ENCODE data around the gene ULK4.
"Not testable (repeated sequence)": the region's sequence is repeated elsewhere in the genome, so short reads cannot be mapped to it uniquely, and the experiment has no call there.

ULK4 gene

GRCh38 chr3:41860489-41860888 is 101.4 kb downstream of the ULK4 start:
- H3K9me3 ChIP-seq (ENCODE audit: control insufficient read depth, low read depth, low read length); H3K4me1 ChIP-seq (ENCODE audit: control insufficient read depth, low read depth, low read length); H3K9ac ChIP-seq (ENCODE audit: low read length); H3K27me3 ChIP-seq (ENCODE audit: control insufficient read depth, insufficient read depth, low read length); H3K27ac ChIP-seq (ENCODE audit: low read length); H3K36me3 ChIP-seq (ENCODE audit: control insufficient read depth, low read depth, low read length); H3K4me3 ChIP-seq (ENCODE audit: low read length): not testable (repeated sequence)

DNA sequence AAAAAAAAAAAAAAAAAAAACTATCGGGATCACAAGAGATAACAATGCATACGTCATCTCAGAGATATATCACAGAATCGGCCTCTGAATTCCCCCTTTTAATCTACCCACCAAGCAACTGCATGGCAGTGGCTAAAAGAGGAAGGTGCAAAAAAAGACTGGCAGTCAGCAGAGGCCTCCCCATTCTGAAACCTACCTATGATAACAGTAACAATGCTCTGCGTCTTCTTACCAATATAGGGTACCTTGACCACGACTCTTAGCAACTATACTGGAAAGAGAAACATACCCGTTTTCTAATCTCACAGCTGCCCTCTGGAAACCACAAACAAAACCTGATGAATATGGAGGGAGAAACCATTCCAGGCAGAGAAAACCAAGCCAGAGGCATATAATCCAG is 106.9 kb downstream of the ULK4 start:
- Histone ChIP-seq H3K4me1 (ENCODE audit: control insufficient read depth, low read depth, low read length) (no peaks in the 10 kb centered on the region), H3K4me3 (ENCODE audit: low read length) (no peak overlapping the region), H3K27me3 (ENCODE audit: control insufficient read depth, insufficient read depth, low read length) (no peaks in the 10 kb centered on the region), H3K27ac (ENCODE audit: low read length) (no peak overlapping the region), H3K9me3 (ENCODE audit: control insufficient read depth, low read depth, low read length) (no peaks in the 10 kb centered on the region), H3K36me3 (ENCODE audit: control insufficient read depth, low read depth, low read length) (no peaks in the 10 kb centered on the region), H3K9ac (ENCODE audit: low read length) (no peak overlapping the region)

DNA sequence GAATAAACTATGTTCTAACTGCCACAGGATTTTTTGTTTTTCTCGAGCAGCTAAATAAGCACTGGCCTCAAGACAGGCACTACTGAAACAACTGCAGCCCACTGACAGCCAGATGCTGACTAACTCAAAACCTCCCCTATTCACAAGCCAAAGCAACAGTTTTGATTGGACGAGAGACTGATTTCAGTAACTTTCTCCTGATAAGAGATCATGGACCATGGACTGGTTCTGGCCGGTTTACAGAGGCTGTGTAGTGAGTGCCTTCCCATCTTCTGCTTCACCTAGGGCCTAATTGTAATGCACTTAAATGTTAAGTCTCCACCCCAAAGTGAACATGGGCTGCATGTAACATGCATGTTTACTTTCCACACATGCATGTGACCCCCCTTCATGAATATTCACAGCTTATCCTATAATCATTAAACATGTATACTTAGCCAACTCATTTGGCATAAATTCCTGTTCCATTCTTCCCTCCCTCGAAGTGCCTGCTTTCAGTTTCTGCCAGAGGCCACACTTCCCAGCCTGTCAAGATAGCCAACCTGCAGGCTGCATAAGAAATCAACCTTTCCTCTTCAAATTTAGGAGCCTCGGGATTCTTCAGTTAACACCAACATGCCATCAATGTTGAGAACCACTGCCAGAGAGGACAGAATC is 108.2 kb downstream of the ULK4 start:
- H3K4me3 ChIP-seq (ENCODE audit: low read length): no peak overlapping the region
- H3K27me3 ChIP-seq (ENCODE audit: control insufficient read depth, insufficient read depth, low read length): no peaks in the 10 kb centered on the region
- H3K36me3 ChIP-seq (ENCODE audit: control insufficient read depth, low read depth, low read length): no peaks in the 10 kb centered on the region
- no peaks in the 10 kb centered on the region for H3K4me1 ChIP-seq (ENCODE audit: control insufficient read depth, low read depth, low read length)
- H3K9ac ChIP-seq (ENCODE audit: low read length): no peak overlapping the region
- H3K27ac ChIP-seq (ENCODE audit: low read length): no peak overlapping the region
- H3K9me3 ChIP-seq (ENCODE audit: control insufficient read depth, low read depth, low read length): no peaks in the 10 kb centered on the region

- Histone ChIP-seq H3K4me1 (ENCODE audit: control insufficient read depth, low read depth, low read length) (no peaks in the 10 kb centered on the region), H3K9ac (ENCODE audit: low read length) (no peak overlapping the region), H3K27ac (ENCODE audit: low read length) (no peak overlapping the region)
Measured at GRCh38 chr3:41848753-41849574, 112.9 kb downstream of the ULK4 start.

GRCh38 chr3:41847679-41848078 is 114.2 kb downstream of the ULK4 start:
- Histone ChIP-seq H3K27ac (ENCODE audit: low read length) (no peak overlapping the region), H3K36me3 (ENCODE audit: control insufficient read depth, low read depth, low read length) (no peaks in the 10 kb centered on the region), H3K4me1 (ENCODE audit: control insufficient read depth, low read depth, low read length) (no peaks in the 10 kb centered on the region), H3K27me3 (ENCODE audit: control insufficient read depth, insufficient read depth, low read length) (no peaks in the 10 kb centered on the region), H3K4me3 (ENCODE audit: low read length) (no peak overlapping the region), H3K9me3 (ENCODE audit: control insufficient read depth, low read depth, low read length) (no peaks in the 10 kb centered on the region), H3K9ac (ENCODE audit: low read length) (no peak overlapping the region)

More at GRCh38 chr3:41848753-41849574, 112.9 kb downstream of the ULK4 start:
- Histone ChIP-seq H3K9me3 (ENCODE audit: control insufficient read depth, low read depth, low read length) (no peaks in the 10 kb centered on the region), H3K27me3 (ENCODE audit: control insufficient read depth, insufficient read depth, low read length) (no peaks in the 10 kb centered on the region), H3K4me3 (ENCODE audit: low read length) (no peak overlapping the region), H3K36me3 (ENCODE audit: control insufficient read depth, low read depth, low read length) (no peaks in the 10 kb centered on the region)

DNA sequence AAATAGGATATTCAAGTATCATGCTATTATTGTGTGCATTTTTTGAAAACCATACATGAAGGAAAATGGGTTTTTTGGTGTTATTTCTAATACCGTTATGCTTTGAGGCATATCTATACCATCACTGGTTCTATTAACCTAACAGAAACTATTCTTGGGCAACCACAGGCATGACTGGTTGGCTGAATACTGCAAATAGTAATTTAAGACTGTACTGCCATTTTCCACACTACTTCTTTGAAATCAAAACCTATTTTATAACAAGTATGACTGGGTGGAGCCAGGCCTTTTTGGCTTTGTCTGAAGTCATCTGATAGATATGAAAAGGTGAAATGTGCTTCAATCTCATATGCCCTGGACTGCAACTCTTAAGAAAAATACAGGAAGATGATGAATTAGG is 115.1 kb downstream of the ULK4 start:
- Histone ChIP-seq H3K4me3 (ENCODE audit: low read length) (no peak overlapping the region), H3K9me3 (ENCODE audit: control insufficient read depth, low read depth, low read length) (no peaks in the 10 kb centered on the region), H3K27ac (ENCODE audit: low read length) (no peak overlapping the region), H3K4me1 (ENCODE audit: control insufficient read depth, low read depth, low read length) (no peaks in the 10 kb centered on the region), H3K9ac (ENCODE audit: low read length) (no peak overlapping the region), H3K27me3 (ENCODE audit: control insufficient read depth, insufficient read depth, low read length) (no peaks in the 10 kb centered on the region), H3K36me3 (ENCODE audit: control insufficient read depth, low read depth, low read length) (no peaks in the 10 kb centered on the region)

DNA sequence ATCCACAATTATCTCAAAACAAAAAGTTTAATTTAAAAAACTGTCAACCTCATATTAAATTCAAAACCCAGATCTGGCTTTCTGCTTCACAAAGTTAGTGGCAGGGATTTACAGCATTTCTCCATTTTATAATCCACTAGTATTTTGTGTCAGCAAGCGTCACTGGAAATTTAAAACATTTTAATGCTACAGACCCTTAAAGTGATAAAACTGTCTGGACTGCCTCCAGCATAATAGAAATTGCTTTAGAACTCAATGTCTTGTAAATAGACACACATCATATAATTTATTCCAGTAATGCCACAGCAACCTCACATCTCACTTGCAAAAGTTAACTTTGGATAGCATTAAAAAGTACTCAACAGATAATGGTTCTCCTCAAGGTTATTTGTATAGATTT is 116.1 kb downstream of the ULK4 start:
- no peak overlapping the region for H3K9ac ChIP-seq (ENCODE audit: low read length)
- no peak overlapping the region for H3K4me3 ChIP-seq (ENCODE audit: low read length)
- H3K27ac ChIP-seq (ENCODE audit: low read length): no peak overlapping the region
- no peaks in the 10 kb centered on the region for H3K27me3 ChIP-seq (ENCODE audit: control insufficient read depth, insufficient read depth, low read length)
- H3K9me3 ChIP-seq (ENCODE audit: control insufficient read depth, low read depth, low read length): no peaks in the 10 kb centered on the region
- H3K36me3 ChIP-seq (ENCODE audit: control insufficient read depth, low read depth, low read length): no peaks in the 10 kb centered on the region
- H3K4me1 ChIP-seq (ENCODE audit: control insufficient read depth, low read depth, low read length): no peaks in the 10 kb centered on the region

DNA sequence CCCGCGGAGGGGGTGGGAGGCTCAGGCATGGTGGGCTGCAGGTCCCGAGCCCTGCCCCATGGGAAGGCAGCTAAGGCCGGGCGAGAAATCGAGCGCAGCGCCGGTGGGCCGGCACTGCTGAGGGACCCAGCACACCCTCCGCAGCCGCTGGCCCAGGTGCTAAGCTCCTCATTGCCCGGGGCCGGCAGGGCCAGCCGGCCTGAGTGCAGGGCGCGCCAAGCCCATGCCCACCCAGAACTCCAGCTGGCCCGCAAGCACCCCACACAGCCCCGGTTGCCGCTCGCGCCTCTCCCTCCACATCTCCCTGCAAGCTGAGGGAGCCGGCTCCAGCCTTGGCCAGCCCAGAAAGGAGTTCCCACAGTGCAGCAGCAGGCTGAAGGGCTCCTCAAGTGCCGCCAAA is 117.6 kb downstream of the ULK4 start:
- not testable (repeated sequence) for H3K27ac ChIP-seq (ENCODE audit: low read length); H3K4me3 ChIP-seq (ENCODE audit: low read length); H3K9ac ChIP-seq (ENCODE audit: low read length); H3K4me1 ChIP-seq (ENCODE audit: control insufficient read depth, low read depth, low read length); H3K36me3 ChIP-seq (ENCODE audit: control insufficient read depth, low read depth, low read length); H3K27me3 ChIP-seq (ENCODE audit: control insufficient read depth, insufficient read depth, low read length); H3K9me3 ChIP-seq (ENCODE audit: control insufficient read depth, low read depth, low read length)

- not testable (repeated sequence) for H3K4me1 ChIP-seq (ENCODE audit: control insufficient read depth, low read depth, low read length); H3K27ac ChIP-seq (ENCODE audit: low read length); H3K9ac ChIP-seq (ENCODE audit: low read length); H3K27me3 ChIP-seq (ENCODE audit: control insufficient read depth, insufficient read depth, low read length); H3K9me3 ChIP-seq (ENCODE audit: control insufficient read depth, low read depth, low read length); H3K4me3 ChIP-seq (ENCODE audit: low read length); H3K36me3 ChIP-seq (ENCODE audit: control insufficient read depth, low read depth, low read length)
Measured at GRCh38 chr3:41840936-41841668, 120.8 kb downstream of the ULK4 start.

GRCh38 chr3:41836360-41837134 is 125.4 kb downstream of the ULK4 start:
- Histone ChIP-seq H3K27me3 (ENCODE audit: control insufficient read depth, insufficient read depth, low read length) (no peaks in the 10 kb centered on the region), H3K9me3 (ENCODE audit: control insufficient read depth, low read depth, low read length) (no peaks in the 10 kb centered on the region), H3K4me3 (ENCODE audit: low read length) (no peak overlapping the region), H3K27ac (ENCODE audit: low read length) (no peak overlapping the region), H3K4me1 (ENCODE audit: control insufficient read depth, low read depth, low read length) (no peaks in the 10 kb centered on the region), H3K9ac (ENCODE audit: low read length) (no peak overlapping the region), H3K36me3 (ENCODE audit: control insufficient read depth, low read depth, low read length) (no peaks in the 10 kb centered on the region)

DNA sequence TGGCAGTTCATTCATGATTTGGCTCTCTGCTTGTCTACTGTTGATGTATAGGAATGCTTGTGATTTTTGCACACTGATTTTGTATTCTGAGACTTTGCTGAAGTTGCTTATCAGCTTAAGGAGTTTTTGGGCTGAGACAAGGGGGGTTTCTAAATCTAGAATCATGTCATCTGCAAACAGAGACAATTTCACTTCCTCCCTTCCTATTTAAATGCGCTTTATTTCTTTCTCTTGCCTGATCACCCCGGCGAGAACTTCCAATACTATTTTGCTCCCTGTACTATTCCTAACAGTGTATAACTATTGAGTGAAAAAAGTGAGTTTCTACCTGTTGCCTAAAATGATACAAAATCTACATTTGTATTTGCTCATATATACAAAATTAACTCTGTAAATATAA is 128.3 kb downstream of the ULK4 start:
- Histone ChIP-seq H3K4me1 (ENCODE audit: control insufficient read depth, low read depth, low read length) (no peaks in the 10 kb centered on the region), H3K27ac (ENCODE audit: low read length) (no peak overlapping the region), H3K9ac (ENCODE audit: low read length) (no peak overlapping the region), H3K4me3 (ENCODE audit: low read length) (no peak overlapping the region), H3K36me3 (ENCODE audit: control insufficient read depth, low read depth, low read length) (no peaks in the 10 kb centered on the region), H3K27me3 (ENCODE audit: control insufficient read depth, insufficient read depth, low read length) (no peaks in the 10 kb centered on the region), H3K9me3 (ENCODE audit: control insufficient read depth, low read depth, low read length) (no peaks in the 10 kb centered on the region)

Data from iPS-18a (cell line).